GM18870 (cell line): ENCODE measurements around the gene AFF2.

Experiments
- ATAC-seq: cut with Tn5 transposase; IDR thresholded peaks from one replicate; pipeline ENCODE4 v1.9.1; 2021; ENCODE audit warnings: moderate library complexity; ENCODE audit not compliant: unreplicated experiment

The AFF2 gene

DNA sequence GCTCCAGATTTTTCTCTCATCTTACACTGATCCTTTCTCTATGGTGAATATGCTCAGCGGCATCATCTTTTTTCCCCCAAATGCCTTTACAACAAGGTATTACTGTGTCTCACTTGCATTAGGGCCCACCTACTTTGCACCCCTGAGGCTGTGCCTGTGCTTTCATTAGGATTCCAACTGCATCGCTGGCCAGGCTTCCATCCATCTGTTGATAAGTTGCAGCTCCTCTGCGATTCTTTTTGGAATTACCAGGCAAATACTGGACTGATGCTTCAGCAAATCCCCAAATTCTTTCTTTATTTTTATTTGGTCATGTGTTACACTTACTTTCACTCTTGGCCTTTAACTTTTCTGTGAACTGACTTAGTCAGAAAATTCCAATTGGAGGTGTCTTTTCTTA lies 77.3 kb downstream of the AFF2 start:
- no peak for ATAC-seq

DNA sequence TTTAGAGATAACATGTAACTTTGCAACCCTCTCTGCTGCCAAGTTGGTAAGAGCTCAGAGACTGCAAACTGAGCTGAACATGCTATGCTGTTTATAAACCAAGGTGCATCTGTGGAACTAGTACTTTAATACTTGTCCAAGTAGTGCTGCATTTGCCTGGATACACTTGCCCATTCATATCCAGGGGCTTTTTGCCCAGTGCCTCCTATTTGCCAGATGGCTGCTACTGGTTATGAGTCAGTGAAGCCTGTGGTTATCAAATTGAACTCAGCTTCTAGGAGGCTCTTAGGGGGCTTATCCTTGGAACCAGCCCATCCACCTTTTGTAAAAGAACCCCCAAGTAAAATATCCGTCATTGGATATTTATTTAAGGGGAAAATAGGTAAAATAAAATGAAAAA lies 79.6 kb downstream of the AFF2 start:
- ATAC-seq, result no peak

DNA sequence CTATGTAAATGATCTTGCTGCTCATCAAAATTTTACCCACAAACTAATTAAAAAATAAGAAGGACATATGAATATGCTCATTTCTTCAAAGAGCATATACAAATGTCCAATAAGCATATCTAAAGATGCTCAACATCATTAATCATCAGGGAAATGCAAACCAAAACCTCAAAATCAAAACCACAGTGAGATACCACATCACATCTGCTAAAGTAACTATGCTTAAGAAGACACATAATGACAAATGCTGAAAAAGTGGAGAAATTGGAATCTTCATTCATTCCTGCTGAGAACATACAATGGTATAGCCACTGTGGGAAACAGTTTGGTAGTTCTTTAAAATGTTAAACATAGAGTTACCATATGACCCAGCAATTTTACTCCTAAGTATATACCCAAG lies 81.9 kb downstream of the AFF2 start:
- no peak for ATAC-seq

DNA sequence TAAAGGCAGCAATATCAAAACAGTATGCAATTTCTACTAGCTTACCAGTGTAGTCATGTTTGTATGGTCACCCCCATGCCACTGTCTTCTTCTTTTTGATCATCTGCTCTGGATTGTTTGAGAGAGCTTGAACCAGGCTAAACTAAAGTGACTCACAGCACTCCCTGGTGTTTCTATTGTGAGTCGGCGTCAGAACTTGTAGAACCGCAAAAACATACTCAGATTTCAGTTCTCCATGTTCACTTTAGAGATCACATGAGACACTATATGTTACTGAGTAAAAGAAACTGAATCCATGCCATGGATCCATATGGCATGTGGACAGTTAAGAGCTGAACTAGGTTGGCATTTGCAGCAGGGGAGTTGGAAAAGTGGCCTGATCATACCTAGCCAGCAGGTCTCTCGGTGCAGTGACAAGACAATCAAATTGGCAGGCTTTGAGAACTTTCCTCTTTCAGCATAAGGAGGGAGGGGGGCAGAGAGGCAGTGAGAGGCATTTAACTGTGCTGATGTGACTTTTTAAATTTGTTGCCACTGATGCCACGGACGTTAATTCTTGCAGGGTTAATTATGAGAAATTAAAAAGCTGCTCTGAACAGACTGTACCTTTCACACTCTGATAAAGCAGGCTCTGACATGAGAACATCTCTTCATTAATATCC lies 88.4 kb downstream of the AFF2 start:
- ATAC-seq, result no peak

DNA sequence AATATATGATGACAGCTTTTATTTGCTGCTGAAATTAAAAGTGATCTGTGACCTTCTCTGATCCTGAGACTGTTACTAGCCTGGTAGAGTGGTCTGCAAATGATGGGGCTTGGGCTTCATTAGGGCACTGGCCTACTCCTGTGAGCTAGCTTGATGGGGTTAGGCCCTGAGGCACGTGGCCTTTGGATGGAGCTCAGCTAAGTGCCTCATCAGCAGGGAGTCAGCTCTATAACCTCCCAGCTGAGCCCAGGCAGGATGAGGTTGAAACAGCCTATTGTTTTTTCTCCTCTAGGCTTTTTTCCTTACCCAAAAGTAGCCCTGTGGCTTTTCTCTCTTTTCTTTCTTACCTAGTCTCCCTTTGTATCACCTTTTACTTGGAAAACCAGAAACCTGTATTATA lies 92.2 kb downstream of the AFF2 start:
- ATAC-seq, result no peak

- no peak for ATAC-seq
Measured at GRCh38 chrX:148593146-148593545, 92.7 kb downstream of the AFF2 start.

DNA sequence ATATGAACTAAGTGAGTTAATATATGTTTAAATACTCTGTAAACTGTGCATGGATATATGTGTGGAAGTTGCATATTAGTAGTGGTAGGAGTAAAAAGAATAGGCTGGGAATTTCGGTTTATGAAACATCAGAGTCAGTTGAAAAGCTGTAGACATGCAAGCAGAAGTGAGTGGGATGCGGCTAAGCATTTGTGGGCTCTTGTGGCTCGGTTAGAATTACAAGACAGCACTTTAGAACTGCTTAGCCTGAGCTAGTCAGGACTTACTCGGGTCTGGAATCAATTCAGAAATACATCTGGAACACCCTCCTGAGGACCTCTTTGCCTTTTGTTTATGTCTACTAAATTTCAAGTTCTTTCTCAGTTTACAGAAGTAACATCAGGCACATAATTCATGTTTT lies 93.6 kb downstream of the AFF2 start:
- ATAC-seq, result no peak

DNA sequence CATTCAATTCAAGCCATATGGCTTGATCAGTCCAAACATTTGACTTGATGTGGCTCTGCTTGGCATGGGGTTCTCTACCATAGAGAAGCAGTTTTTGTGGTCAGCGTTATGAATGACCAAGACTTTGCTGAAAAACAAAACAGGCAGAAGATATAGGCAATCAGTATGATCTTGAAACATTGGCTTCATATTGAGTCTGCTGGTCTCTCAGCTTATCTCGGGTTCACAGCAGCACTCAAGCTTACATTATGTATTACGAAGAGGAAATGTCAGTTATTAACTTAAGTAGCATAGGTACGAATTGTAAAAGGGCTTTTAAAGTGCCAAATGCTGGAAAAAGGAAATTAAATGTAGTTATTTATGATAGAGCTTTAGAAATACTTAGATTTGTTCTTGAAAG lies 99.0 kb downstream of the AFF2 start:
- ATAC-seq, result no peak

GRCh38 chrX:148600131-148600530 lies 99.7 kb downstream of the AFF2 start:
- ATAC-seq, result no peak

DNA sequence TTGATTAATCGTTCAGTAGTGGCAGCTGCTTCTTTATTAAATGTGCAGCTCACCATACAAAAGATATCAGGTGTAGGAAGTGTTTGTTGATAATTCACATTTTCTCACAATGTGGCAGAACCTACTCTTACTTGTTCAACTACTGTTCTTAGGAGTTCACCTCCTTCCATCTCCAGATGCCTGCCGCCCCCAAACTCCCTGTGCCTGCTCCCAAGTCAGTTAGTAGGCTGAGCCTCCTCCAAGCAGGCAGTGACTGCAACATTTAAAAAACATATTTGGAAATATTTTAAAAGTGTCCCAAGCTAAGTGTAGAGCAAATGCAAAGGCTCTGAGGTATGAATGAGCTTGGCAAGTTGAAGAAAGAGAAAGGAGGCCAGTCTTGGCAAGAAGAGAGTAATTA lies 100.2 kb downstream of the AFF2 start:
- no peak for ATAC-seq

DNA sequence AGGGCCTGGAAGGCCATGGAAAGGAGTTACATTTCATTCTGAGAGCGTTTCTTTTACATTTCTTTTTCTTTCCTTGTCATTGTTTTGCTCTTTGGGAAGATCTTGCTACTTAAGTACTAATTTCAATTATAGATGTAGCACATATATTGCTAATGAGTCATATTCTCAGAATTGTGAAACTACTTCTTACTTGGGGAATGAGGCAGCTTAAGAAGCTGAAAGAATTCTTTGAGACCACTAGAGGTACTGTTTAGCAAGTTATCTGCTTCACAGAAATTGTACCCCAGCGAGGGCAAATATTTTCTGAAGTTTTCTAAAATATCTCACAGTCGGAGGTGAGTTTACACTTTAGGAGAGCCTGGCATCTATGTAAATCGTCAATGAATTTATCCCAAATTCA lies 100.6 kb downstream of the AFF2 start:
- no peak for ATAC-seq

- ATAC-seq, result peak; percentile 80
Measured at GRCh38 chrX:148609515-148610327, 109.3 kb downstream of the AFF2 start.

GRCh38 chrX:148610328-148610698 lies 109.9 kb downstream of the AFF2 start:
- peak; percentile 60 for ATAC-seq

DNA sequence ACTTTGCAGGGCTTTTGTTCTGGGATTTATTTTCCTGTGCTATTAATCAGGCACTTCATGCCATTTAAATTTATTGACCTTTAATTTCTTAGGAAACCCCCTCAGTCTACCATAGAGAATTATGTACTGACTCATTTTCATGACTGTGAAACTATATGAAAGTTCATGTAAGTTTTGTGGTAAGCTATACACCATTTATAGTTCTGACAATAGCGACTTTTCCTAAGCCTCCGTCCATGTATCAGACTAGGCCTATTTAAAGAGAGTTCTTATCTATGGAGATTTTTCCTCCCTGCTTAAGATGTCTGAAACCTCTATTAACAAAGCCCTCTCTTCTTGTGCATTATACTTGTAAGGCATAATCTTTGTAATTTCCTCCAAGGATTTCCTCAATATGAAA lies 111.6 kb downstream of the AFF2 start:
- peak; percentile 42 for ATAC-seq

DNA sequence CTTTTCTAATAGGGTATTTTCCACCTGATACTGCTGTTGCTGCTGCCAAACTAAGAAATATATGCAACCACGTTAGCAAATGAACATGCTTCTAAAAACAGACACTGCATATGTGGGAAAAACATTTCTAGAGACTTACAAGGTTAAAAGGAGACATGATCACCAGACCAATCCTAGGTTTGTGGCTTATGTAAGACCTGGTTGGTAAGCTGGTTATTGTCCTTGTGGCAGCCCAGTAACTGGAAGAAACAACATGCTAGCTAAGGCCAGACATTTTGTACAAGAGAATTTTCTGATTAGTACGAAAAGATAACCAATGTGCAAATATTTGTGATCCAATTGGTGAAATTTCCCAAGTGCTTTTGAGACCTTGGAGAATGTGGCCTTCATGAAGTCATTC lies 112.0 kb downstream of the AFF2 start:
- ATAC-seq, result peak; percentile 3

GRCh38 chrX:148613636-148614035 lies 113.2 kb downstream of the AFF2 start:
- no peak for ATAC-seq

GRCh38 chrX:148615491-148615890 lies 115.1 kb downstream of the AFF2 start:
- no peak for ATAC-seq

DNA sequence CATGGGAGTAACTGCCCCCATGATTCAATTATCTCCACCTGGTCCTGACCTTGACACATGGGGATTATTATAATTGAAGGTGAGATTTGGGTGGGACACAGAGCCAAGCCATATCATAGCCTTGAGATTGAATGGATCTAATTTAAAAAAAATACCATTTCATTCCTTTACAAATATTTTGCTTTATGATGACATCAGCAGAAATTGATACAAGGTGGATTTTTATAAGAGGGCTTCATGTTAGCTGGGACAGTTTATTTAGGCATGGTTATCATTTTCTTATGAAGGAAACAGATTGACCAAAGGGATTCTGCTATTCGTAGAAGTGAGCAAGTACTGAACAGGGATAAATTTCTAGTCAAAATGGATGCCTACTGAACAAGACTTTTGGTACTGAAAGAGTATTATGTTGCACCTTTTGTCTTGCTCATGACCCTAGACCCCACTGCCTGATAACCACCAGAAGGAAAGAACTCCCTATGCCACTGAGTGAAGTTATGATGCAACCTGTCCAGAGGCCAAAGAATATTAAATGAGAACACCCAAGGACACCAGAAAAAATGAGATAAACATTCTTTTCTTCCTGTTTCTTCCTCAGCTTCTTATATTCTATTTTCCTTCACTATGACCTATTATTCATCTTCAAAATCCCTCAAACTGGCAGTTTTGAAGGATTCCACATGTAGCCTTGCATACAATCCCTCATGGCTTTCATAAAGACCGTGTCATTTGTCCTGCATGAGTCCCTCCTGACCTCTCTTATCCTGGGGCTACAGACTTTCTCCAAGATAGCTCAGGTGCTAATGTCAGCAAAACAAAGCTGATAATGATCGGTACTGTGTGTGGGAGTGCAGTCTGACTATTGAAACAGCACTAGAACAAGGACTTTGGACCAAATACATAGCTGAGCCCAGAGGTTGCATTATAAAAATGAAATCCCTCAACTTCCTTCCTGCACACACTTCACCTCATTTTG lies 118.3 kb downstream of the AFF2 start:
- ATAC-seq, result no peak

GRCh38 chrX:148620023-148620422 lies 119.6 kb downstream of the AFF2 start:
- no peak for ATAC-seq

- ATAC-seq, result no peak
Measured at GRCh38 chrX:148624951-148625474, 124.6 kb downstream of the AFF2 start.

DNA sequence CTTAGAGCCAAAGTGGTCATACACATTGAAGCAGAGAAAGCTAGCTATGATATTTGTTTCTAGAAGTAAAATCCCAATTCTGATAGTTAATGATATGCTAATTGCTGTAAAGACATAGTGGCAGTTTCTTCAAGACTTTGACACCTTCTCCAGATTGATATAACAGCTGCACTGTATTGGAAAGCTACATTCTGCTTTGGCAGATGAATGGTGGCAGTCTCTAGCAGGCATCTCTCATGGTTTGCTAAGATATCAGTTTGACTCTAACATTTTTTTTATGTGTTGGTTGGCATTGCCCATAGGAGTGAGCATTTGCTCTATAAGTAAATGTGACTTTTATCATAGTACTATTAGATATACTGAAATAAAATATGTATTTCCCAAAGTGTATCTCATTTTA lies 128.2 kb downstream of the AFF2 start:
- no peak for ATAC-seq
